AML-193 (cell line): ENCODE measurements around the gene ZNF521.

Experiments
- DNase-seq, 2 experiments: peaks; one replicate each; lab custom pipeline; 2025; lab: John Stamatoyannopoulos, UW

The ZNF521 gene

GRCh38 chr18:25225151-25225550, 126.8 kb downstream of the ZNF521 start:
- no peak for DNase-seq

GRCh38 chr18:25223899-25224886, 127.8 kb downstream of the ZNF521 start:
- no peak for DNase-seq

DNA sequence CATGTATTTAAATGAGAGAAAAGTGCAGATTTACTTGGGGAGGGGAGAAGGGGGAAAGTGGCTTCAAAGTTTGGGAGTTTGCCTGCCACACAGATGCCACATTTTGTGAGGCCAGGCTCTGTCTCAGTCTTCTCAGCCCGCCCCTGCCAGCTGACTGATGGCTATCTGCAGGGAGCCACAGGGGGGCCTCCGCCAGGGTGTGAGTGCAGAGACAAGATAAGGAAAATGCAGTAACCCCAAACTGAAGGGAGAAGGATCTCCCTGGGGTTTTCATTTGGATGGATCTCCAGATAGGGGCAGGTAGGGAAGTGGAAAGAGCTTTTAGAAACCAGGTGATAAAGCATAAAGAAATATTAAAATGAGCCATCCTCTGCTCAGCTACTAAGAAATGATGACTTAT, 128.8 kb downstream of the ZNF521 start:
- DNase-seq, result no peak

DNA sequence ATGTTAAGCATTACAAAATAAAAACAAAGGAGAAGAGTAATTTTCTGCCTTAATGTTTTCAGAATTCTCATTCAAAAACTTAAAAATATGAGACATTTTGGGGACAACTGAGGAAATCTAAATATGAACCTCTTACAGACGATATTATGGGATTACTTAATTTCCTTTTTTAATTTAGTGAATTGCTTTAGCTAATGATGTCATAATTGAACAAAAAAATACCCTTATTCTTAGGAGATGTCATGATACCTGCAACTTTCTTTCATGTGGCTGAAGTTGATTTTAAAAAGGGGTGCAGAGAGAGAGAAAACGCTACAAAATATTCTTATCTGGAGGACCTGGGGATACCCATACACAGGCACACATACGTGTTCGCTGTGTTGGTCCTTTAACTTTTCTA, 129.3 kb downstream of the ZNF521 start:
- DNase-seq, result no peak

DNA sequence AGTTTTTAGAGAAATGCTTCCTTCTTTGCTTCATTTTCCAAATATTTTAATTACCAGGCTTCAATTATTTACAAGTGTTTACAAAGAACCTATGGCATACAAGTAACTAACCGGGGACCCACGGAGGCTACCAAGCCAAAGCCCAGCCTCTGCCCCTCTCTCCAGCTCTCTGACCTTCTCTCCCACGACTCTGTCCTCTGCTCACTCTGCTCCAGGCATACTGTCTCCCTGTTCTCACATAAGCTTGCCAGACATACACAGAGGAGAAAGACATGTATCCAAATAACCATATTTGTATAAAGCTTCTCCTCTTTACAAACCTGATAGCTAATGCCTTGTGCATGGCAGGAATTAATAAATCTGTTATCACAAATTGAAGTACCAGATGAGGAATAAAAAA, 141.3 kb downstream of the ZNF521 start:
- DNase-seq, result no peak

- DNase-seq, result no peak
These were observed 159.9 kb downstream of the ZNF521 start for GRCh38 chr18:25192065-25192464.

DNA sequence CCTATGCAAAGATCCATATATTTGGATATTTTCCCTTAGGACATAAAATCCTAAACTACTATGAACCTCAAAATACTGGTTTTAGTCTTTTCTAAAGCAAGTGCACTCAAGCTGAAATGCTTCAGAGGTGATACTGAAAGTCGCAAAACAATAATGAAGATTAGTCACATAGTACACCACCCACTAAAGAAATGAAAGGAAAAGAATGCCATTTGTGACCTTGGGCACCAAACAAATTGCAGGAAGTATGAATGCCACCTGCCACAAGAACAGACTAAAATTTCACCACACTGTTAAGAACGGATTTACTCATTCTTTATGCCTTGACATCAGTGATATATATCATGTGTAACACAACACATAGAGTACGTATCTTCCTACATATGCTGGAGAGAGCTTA, 161.5 kb downstream of the ZNF521 start:
- DNase-seq, result no peak

GRCh38 chr18:25189391-25190185, 162.4 kb downstream of the ZNF521 start:
- DNase-seq, result no peak

GRCh38 chr18:25187521-25188192, 164.3 kb downstream of the ZNF521 start:
- no peak for DNase-seq

- DNase-seq, result no peak
These were observed 165.1 kb downstream of the ZNF521 start for GRCh38 chr18:25186871-25187270.

GRCh38 chr18:25181993-25182392, 170.0 kb downstream of the ZNF521 start:
- no peak for DNase-seq

DNA sequence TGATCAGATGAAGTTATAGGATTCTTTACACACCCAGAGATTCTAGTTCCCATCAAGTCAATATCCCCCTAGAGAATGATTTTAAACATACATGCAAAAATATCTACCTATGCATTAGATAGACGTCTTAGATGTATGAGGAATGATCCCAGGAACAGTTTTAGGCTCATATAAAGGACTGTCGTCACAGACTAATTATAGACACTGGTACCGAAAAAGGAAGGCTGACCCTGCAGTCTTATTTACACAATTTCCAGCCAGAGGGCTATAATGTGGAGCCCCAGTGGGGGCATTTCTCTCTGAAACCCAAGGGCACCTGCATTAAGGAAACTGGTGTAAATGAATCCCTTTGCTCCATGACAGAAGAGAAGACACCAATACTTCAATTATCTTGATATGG, 170.4 kb downstream of the ZNF521 start:
- no peak for DNase-seq

GRCh38 chr18:25180973-25181548, 170.9 kb downstream of the ZNF521 start:
- no peak for DNase-seq

DNA sequence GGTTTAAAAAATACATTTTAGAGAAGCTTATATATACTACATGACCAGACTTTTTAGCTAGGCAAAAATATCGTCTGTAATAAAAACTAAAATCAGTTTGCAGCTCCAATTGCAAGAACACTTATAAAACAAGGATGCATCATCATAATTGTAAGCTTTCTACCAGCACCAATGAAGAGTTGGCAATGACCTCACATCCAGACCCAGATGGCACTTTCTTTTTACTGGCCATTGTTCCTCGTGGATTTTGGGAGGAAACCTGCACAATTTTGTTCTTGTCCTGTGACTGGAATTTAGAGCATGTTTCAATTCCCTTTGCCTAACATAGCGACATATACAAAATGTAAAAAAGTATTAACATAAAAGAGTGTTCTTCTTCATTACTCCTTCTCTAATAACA, 174.3 kb downstream of the ZNF521 start:
- DNase-seq, result no peak

GRCh38 chr18:25176518-25177042, 175.4 kb downstream of the ZNF521 start:
- no peak for DNase-seq

DNA sequence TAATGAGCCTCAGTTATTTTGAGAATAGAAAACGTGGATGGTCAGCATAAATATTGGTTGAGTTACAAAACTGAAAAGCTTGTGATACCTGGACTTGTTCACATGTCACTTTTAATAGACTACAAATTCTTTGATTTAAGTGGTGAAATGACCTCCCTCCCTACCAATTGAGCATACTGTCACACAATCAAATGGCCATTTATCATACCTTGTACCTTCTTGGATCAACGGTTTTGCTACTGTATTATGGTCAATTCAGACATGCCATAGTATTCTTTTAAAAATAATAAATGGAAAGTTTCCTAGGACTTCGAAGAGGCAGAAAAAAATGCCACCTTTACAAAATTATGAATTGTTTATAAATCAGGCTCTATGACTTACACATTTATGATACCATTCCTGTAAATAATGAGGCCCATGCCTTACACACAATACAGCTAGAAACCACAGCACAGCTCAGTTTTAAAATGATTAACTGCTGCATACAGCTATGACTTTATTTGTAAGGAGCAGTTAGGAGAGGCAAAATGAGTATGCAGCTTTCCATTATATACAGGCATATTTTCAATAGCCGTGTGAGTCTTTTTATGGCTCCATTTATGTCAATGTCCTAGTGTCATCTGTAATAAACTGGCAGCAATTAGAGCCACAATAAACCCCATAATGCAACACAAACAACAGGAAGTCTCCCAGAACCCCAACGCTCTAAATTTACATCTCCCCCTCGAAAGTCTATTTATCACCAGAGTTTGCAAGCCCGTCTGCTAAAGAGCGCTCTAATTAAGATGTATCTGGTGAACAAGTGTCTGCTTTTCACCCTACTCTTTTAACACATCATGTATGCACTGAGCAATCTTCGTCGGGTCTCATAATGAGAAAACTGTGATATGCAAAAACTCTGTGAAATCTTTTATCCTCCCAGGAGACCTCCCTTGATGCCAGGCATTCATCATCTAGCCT, 176.1 kb downstream of the ZNF521 start:
- DNase-seq, result no peak

DNA sequence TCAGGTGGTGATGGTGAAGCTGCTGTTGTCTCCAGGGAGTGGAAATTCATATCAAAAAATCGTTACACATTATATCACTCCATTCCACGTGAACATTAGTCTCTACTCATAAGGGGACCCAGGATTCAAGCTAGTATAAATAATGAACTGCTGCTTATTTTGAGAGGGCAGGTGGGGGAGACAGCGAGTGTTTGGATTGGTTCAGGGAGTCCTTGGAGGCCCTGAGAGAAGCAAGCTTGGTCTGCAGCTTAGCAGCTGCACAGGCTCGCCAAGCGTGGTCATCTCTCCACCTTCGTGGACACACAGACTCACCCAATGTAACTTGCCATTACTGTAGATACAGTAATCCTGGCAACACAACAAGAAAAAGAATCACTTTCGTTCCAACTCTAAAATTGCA, 177.6 kb downstream of the ZNF521 start:
- DNase-seq, result no peak

DNA sequence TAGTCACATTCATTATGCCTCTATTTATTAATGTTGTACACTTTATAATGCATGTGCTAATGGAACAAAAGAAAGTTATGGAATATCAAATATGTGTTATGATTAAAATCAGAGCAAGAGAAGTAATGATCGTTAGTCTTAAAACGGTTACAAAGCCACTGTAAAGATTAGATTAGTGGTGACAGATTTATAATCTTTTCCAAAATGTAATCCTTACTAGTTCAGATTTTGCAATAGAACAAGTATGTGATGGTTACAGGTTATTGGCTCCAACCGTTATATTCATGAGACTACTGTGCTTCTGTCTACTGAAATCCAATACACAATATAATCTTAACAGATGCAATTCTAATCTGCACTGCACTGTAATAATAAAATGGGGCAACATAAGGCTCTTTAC, 180.6 kb downstream of the ZNF521 start:
- no peak for DNase-seq

DNA sequence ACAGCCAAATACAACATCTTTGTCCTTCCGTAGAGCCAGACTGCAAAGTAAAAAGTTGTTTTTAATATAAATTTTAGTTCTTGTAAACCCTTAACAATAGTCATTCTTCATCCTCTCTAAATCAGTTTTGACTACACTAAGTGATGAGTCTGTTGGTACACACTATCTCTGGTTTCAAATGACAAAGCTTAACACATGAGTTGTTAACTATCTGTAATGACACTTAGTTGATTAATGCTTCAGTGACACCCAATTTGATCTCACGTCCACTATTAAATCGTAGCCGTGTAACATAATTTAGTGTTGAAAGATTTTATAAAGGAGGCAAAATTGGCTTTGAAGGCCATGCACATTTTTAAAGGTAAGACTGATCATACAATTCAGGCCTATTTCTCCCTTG, 181.6 kb downstream of the ZNF521 start:
- no peak for DNase-seq

GRCh38 chr18:25169701-25170100, 182.3 kb downstream of the ZNF521 start:
- no peak for DNase-seq
